HG03108 (cell line): ENCODE results near the gene GNA12.
A peak's percentile ranks its signal among the peaks of the same experiment; 100 is the strongest.
"Not testable (repeated sequence)": the region's sequence is repeated elsewhere in the genome, so short reads cannot be mapped to it uniquely, and the experiment has no call there.

ENCODE experiments used
- ATAC-seq: cut with Tn5 transposase; IDR thresholded peaks from one replicate; pipeline ENCODE4 v1.9.1; 2021; ENCODE audit warnings: moderate library complexity; ENCODE audit not compliant: unreplicated experiment

GNA12 gene

GRCh38 chr7:2758673-2759616, 85.2 kb downstream of the GNA12 start:
- no peak for ATAC-seq

GRCh38 chr7:2757904-2758672, 86.0 kb downstream of the GNA12 start:
- ATAC-seq, result peak; percentile 72

- ATAC-seq, result no peak
Measured at GRCh38 chr7:2757361-2757903, 86.7 kb downstream of the GNA12 start.

- no peak for ATAC-seq
Measured at GRCh38 chr7:2755531-2755930, 88.6 kb downstream of the GNA12 start.

- no peak for ATAC-seq
Measured at GRCh38 chr7:2754912-2755311, 89.2 kb downstream of the GNA12 start.

- no peak for ATAC-seq
Measured at GRCh38 chr7:2754086-2754485, 90.0 kb downstream of the GNA12 start.

GRCh38 chr7:2753148-2753547, 91.0 kb downstream of the GNA12 start:
- no peak for ATAC-seq

GRCh38 chr7:2751086-2751485, 93.0 kb downstream of the GNA12 start:
- no peak for ATAC-seq

- ATAC-seq, result no peak
Measured at GRCh38 chr7:2750004-2750407, 94.1 kb downstream of the GNA12 start.

- not testable (repeated sequence) for ATAC-seq
Measured at GRCh38 chr7:2748684-2749083, 95.4 kb downstream of the GNA12 start.

- ATAC-seq, result not testable (repeated sequence)
Measured at GRCh38 chr7:2743523-2744185, 100.5 kb downstream of the GNA12 start.

- no peak for ATAC-seq
Measured at GRCh38 chr7:2738766-2739549, 105.2 kb downstream of the GNA12 start.

GRCh38 chr7:2737771-2738540, 106.2 kb downstream of the GNA12 start:
- ATAC-seq, result no peak

GRCh38 chr7:2737005-2737743, 106.9 kb downstream of the GNA12 start:
- ATAC-seq, result not testable (repeated sequence)

- no peak for ATAC-seq
Measured at GRCh38 chr7:2736411-2736914, 107.6 kb downstream of the GNA12 start.

GRCh38 chr7:2735744-2736143, 108.4 kb downstream of the GNA12 start:
- ATAC-seq, result no peak

GRCh38 chr7:2734751-2735571, 109.1 kb downstream of the GNA12 start:
- ATAC-seq, result no peak
